Myocyte (in vitro differentiated cells): ENCODE results near the gene OXNAD1. TPM values are rescaled to one million over a fixed set of nuclear protein-coding genes. Genes with fewer than 3 reads are reported as not detected.

Source experiments
- DNase-seq: peaks from one replicate; pipeline ENCODE4 v3.0.0-alpha.2; 2012; ENCODE audit warnings: low read depth
- polyA plus RNA-seq: library from polyadenylated mRNA; unstranded; fragments of >200 nt; gene quantifications from one replicate; pipeline ENCODE4 v1.2.1, GENCODE V29; 2012; ENCODE audit warnings: missing spikeins
- total RNA-seq: library from RNA; depleted of rRNA; stranded (reverse); fragments of >200 nt; gene quantifications from 2 replicates; pipeline ENCODE4 v1.2.3, GENCODE V29; 2014

The OXNAD1 gene
- 9.3 and 12.9 TPM in 2 replicates for total RNA-seq
- polyA plus RNA-seq = 4.3 TPM

DNA sequence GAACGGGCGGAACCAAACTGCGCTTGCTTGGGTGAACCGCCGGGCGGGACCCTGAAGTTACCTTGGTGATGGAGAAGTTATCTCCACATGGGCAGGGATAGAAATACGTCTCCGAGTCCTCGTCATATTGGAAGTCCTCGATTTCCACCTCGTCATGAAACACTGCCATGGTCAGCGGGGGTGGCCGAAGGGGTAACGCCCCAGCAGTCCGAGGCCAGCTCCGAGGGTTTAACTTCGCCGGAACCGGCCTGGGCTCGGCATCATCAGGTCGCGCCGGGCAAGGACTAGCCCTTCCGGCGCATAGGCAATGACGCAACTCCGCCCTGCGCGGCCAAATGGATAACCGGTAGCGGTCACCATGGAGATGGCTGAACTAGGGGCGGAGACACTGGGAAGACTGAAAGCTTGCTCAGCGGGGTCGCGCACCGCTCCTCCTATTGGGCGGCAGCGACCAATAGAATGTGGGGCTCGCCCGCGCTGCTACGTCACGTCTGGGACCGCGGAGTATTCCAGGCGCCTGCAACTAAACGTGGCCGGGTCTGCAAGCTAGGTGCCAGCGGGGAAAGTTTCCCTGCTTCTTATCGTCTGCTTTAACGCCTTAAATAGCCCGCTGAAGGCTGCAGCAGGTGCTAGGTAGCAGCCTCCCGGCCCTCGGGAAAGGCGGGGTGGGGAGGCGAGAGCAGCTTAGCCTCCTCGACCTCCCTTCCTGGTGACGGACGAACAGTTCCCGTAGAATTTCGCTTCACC is at the start of gene OXNAD1, which contains the start of gene DPH3:
OXNAD1 (plus strand) TSS at position 505 of the 747 bp plus-strand sequence. CDS start 5,741 bp downstream, outside the sequence.
DPH3 (minus strand) TSS at position 236 of the 747 bp plus-strand sequence; CDS start at position 169, 67 bp downstream.
- DNase-seq = peak; percentile 100

- DNase-seq = no peak
These were observed 48.6 kb upstream of the OXNAD1 start for GRCh38 chr3:16216373-16216935.

GRCh38 chr3:16219777-16220176 is 45.2 kb upstream of the OXNAD1 start:
- DNase-seq = peak; percentile 69

GRCh38 chr3:16221990-16222389 is 43.0 kb upstream of the OXNAD1 start:
- DNase-seq = no peak

DNA sequence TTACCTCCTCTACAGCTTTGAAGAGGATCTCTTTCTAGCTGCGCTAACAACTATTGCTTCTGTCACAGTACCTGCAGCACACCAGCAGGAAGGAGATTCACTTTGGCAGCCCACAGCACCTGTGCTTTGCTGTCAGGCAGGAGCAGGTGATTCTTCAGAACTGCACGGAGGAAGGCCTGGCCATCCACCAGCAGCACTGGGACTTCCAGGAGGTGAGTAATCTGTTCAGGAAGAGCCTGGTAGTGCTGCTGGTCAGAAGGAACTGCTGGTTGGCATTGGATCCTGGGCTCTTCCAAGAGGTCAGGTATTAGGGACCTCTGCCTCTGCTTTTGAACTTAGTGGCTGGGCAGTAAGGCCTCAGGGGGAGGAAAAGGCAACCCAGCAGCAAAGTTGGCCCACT is 42.5 kb upstream of the OXNAD1 start:
- DNase-seq = no peak

DNA sequence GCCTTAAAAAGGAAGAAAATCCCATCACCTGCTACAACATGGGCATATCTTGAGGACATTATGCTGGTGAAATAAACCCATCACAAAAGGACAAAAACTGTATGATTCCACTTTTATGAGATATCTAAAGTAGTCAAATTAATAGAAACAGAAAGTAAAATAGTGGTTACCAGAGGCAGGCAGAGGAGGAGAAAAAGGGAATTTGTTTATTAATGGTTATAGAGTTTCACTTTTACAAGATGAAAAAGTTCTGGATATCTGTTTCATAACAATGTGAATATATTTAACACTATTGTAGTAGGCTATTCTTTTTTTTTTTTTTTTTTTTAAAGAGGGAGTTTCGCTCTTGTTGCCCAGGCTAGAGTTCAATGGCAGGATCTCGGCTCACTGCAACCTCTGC is 40.7 kb upstream of the OXNAD1 start:
- DNase-seq = no peak

GRCh38 chr3:16227566-16227965 is 37.4 kb upstream of the OXNAD1 start:
- no peak for DNase-seq

DNA sequence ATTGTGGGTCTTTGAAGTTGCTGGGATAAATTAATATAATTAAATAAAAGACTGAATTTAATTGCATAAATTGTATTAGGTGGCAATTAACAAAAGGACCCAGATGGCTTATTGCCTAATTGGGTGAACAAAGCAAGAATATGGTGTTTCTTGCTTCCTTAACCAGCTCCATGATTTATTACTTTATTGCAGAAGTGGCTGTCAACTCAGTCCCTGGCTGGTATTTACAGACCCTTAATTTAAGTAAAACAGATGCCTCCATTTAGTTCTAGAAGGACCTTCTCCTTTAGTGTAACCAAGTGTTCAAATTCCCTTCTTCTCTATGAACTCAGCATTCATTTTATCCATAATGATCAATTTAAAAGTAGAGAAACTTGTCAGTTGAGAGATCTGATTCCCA is 35.3 kb upstream of the OXNAD1 start:
- no peak for DNase-seq

- no peak for DNase-seq
These were observed 33.0 kb upstream of the OXNAD1 start for GRCh38 chr3:16231983-16232382.

- DNase-seq = no peak
These were observed 31.2 kb upstream of the OXNAD1 start for GRCh38 chr3:16233806-16234205.

GRCh38 chr3:16234281-16234680 is 30.7 kb upstream of the OXNAD1 start:
- DNase-seq = no peak

DNA sequence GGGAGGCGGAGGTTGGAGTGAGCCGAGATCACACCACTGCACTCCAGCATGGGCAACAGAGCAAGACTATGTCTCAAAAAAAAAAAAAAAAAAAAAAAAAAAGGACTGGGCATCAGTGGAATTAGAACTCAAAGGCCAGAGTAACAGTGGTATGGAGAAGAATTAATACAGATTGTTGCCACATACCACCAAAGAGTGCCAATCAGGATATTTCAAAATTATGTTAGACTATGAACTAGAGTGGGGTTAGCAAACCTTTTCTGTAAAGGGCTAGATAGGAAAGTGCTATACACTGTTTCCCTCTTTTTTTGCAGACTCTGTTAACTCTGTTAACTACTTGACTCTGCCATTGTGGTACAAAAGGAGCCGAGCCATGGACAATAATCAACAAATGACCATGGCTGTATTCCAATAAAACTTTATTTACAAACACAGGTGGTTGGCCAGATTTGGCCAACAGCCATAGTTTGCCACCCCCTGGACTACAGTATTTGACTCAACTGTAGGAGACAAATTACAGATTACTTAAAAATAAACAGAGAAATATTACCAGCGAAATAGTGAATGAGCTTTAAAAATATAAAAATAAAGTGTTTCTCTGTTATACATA is 28.9 kb upstream of the OXNAD1 start:
- no peak for DNase-seq

DNA sequence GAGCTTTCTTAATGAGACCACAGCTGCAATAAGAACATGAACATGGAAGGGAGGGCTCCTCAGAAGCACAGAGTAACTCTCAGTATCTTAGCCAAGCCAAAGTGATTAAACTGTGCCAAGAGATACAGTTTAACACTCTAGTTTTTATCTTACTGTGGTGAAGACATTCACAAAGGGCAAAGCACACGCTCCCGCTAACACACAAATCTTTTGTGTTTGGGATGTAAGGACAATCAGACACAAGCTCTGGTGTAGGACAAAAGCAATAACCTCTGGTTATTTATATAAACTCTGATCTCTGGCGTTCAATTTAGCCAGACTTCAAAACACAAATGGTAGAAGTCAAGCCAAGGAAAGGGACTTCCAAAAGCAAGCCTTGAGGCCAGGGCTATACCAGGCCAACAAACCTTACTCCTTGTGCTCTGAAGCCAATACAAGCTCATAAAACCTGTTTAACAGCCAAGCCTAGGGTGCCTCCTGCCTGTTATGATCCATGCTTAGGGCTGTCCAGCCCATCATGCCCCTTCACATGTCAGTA is 28.1 kb upstream of the OXNAD1 start:
- no peak for DNase-seq

DNA sequence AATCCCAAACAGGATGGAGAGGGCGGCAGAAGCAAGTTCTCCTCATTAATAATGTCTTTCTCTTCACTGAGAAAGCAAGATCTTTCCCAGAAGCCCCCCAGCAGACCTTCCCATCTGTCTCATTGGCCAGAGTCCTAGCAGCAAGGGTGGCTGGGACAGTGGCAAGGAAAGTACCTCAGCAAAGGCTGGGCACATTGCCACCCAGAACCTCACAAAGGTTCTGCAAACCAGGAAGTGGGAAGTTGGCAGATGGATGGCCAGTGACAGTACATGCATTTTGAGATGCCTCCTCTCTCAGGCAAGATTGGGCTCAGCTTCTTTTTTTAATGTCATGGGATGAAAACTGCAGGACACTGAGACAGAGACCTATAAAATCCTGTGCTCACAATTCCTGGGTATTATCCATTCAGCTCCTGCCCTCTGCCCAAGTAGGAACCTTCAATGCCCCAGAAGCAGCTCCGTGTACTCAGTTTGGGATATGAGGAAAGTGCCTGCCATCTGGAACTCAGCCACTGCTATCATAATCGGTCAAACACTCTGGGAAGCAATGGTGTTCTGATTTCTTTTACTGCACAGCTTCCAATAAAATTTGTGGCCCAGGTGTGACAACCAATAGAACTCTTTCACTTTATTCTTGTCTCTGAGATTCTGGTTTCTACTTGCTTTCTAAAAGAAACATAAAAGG is 25.8 kb upstream of the OXNAD1 start:
- DNase-seq = no peak

DNA sequence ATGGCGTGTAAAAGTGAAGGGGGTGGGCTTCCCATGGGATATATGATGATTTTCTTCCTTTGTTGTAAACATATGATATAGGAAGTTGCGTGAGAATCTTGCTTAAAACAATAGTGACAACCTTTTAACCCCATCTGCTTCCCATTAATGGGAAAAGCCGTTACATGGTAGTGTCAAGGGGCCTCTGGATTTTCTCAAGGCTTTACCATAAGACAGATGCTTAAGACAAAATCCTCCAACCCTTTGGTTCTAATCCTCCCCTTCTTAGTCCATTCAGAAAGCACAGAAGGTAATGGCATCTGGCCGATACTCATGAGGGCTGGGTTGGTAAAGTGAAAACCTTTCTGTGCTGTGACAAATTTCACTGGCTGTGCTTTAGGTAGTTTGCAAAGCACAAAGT is 25.2 kb upstream of the OXNAD1 start:
- DNase-seq = no peak

- DNase-seq = peak; percentile 37
These were observed 24.6 kb upstream of the OXNAD1 start for GRCh38 chr3:16240229-16241023.

DNA sequence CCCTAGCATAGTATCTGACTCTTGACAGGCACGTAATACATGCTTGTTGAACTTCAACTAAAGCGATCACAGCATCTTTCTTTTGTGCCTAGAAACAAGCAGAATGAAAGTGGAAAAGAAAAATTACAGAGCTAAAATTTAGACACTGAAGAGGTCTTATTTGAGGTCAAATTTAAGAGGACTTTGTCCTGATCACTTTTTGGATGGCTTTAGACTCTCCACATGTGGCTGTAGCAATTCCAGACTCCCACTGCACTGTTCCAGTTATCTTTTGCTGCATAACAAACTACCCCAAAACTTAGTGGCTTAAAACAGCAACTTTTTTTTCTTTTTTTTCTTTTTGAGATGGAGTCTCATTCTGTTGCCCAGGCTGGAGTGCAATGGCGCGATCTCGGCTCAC is 23.8 kb upstream of the OXNAD1 start:
- DNase-seq = no peak

- no peak for DNase-seq
These were observed 22.8 kb upstream of the OXNAD1 start for GRCh38 chr3:16242177-16242576.

DNA sequence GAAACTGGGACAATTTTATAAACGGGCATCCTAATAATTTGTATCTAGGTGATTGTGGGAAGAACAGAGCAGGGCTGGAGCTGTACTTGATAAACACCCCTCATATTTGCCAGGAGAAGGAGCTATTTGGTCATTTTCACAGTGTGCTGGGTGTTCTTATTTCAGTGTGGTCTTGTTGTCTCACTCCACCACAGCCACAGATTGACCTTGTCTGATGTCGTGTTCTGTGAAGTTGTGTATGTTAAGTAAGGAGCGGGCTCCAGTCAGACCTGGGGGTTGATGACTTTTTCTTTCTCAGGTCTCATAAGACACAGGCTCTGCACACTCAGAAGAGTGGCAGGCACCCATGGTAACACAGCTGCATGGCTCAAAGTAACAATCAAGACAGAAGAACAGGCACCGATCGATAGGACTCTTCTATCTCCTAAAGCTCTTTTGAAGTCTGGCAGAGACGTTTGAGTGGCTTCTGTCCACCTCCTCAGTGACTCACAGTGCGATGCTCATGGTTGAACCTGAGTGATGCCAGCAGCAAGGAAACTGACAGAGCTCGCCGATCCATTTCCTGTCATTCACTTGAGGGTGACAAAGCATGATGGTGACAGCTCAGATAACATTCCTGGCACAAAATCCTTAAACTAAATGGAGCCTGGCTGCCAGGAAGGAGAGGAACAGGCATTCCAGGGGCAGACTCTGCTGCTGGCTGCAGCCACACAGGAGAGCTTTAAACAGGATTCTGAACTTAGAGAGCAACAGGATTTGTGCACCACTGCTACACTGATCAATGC is 21.1 kb upstream of the OXNAD1 start:
- no peak for DNase-seq

GRCh38 chr3:16245609-16246008 is 19.4 kb upstream of the OXNAD1 start:
- no peak for DNase-seq
